HepG2 (cell line): Measurements from ENCODE around the gene INTS7. TPM values are rescaled to one million over a fixed set of nuclear protein-coding genes. Genes with fewer than 3 reads are reported as not detected.
A peak's percentile ranks its signal among the peaks of the same experiment; 100 is the strongest.

Experiments used
- ATAC-seq: fragments of 200-7000 bp; cut with Tn5 transposase; 3 replicates; pipeline ENCODE4 v1.9.1; 2020; ENCODE audit warnings: mild to moderate bottlenecking, moderate library complexity
- BruUV-seq: library from RNA; stranded (reverse); fragments of 400-500 nt; replicated peaks from 2 replicates; lab custom pipeline; 2021; lab: Mats Ljungman, UMichigan
- CTCF ChIA-PET: fragments of 300-600 bp; formaldehyde crosslinking; extraction: SDS; loops from one replicate; lab custom pipeline; 2021; ENCODE audit warnings: low total read pairs, inconsistent platforms, low intra/inter-chr PET ratio; lab: Yijun Ruan, JAX
- POLR2A ChIA-PET: fragments of 350-600 bp; sonication (Branson Sonifier 250); formaldehyde crosslinking; loops from one replicate; lab custom pipeline; 2020; ENCODE audit warnings: antibody characterized with exemption, inconsistent platforms; lab: Yijun Ruan, JAX
- DNase-seq: peaks from one replicate; pipeline ENCODE4 v3.0.0-alpha.2; 2015; ENCODE audit warnings: low spot score
- FAIRE-seq: peaks from 3 replicates; lab custom pipeline; 2011; peaks lifted over from hg19 to GRCh38; lab: Jason Lieb, UNC
- H2AFZ ChIP-seq: one replicate; pipeline ENCODE4 v1.6.1; 2011; ENCODE audit warnings: low read length, inconsistent platforms
- H3K27ac ChIP-seq: fragments of 300-600 bp; 3 replicates; pipeline ENCODE4 v1.8.0; 2011; ENCODE audit warnings: mixed run types, mild to moderate bottlenecking, mixed read lengths, low read length, inconsistent platforms; ENCODE audit not compliant: insufficient read depth; ENCODE audit errors: extremely low read length
- H3K27me3 ChIP-seq, 2 experiments: fragments of 200-600 bp in 1 of 2; 2 replicates in 1 of 2; 3 replicates in 1 of 2; pipeline versions ENCODE4 v1.6.0 to v1.8.0; 2011; ENCODE audit warnings: low read length in 2 of 2, mild to moderate bottlenecking in 2 of 2, moderate library complexity in 2 of 2, inconsistent platforms in 1 of 2; ENCODE audit not compliant: insufficient read depth in 2 of 2, control insufficient read depth in 1 of 2
- H3K36me3 ChIP-seq, 2 experiments: fragments of 200-600 bp in 1 of 2; replicated peaks in 1 of 2; 2 replicates in 1 of 2; 3 replicates in 1 of 2; pipeline versions ENCODE4 v1.5.1 to v1.8.0; 2011; ENCODE audit warnings: low read length in 2 of 2, inconsistent platforms in 1 of 2; ENCODE audit not compliant: insufficient read depth in 2 of 2, control insufficient read depth in 1 of 2
- H3K4me1 ChIP-seq: 2 replicates; pipeline ENCODE4 v1.5.1; 2012; ENCODE audit warnings: low read length, inconsistent platforms; ENCODE audit not compliant: insufficient read depth
- H3K4me2 ChIP-seq: 2 replicates; pipeline ENCODE4 v1.6.0; 2011; ENCODE audit warnings: low read depth, low read length, inconsistent platforms
- H3K4me3 ChIP-seq, 3 experiments: fragments of 200-600 bp in 1 of 3; sonication (generic), shearing (Covaris generic) in 1 of 3; replicated peaks in 1 of 3; 2 replicates each; pipeline ENCODE4 v1.5.1; 2011 to 2016; ENCODE audit warnings: low read length in 3 of 3, inconsistent platforms in 2 of 3, low read depth in 2 of 3, mild to moderate bottlenecking in 2 of 3, control low read depth in 1 of 3, mixed read lengths in 1 of 3; ENCODE audit not compliant: insufficient read depth in 1 of 3
- H3K79me2 ChIP-seq: one replicate; pipeline ENCODE4 v1.6.1; 2011; ENCODE audit warnings: low read length, inconsistent platforms; ENCODE audit not compliant: insufficient read depth
- H3K9ac ChIP-seq: 2 replicates; pipeline ENCODE4 v1.6.0; 2011; ENCODE audit warnings: mild to moderate bottlenecking, low read depth, low read length, inconsistent platforms; ENCODE audit not compliant: insufficient read depth
- H3K9me3 ChIP-seq: 2 replicates; pipeline ENCODE4 v1.5.1; 2012; ENCODE audit warnings: mild to moderate bottlenecking, low read length
- H4K20me1 ChIP-seq: 2 replicates; pipeline ENCODE4 v1.6.0; 2011; ENCODE audit warnings: inconsistent platforms, mild to moderate bottlenecking, low read length, moderate library complexity; ENCODE audit not compliant: insufficient read depth
- BCL6 ChIP-seq: IDR thresholded peaks from 2 replicates; pipeline ENCODE4 v1.6.1; 2016; ENCODE audit warnings: missing genetic modification reagents, missing compliant biosample characterization
- BRCA1 ChIP-seq: sonication (generic); formaldehyde crosslinking; IDR thresholded peaks from 2 replicates; pipeline ENCODE4 v1.4.0; 2020; ENCODE audit warnings: missing genetic modification reagents
- FOXJ3 ChIP-seq: sonication (generic); formaldehyde crosslinking; IDR thresholded peaks from 2 replicates; pipeline ENCODE4 v1.4.0; 2020; ENCODE audit warnings: missing genetic modification reagents, mild to moderate bottlenecking, borderline replicate concordance
- HMGA1 ChIP-seq: sonication (generic); formaldehyde crosslinking; conservative IDR thresholded peaks from 2 replicates; pipeline ENCODE4 v1.4.0; 2020; ENCODE audit warnings: missing genetic modification reagents
- HNF4A ChIP-seq: sonication (generic); formaldehyde crosslinking; IDR thresholded peaks from 2 replicates; pipeline ENCODE4 v1.4.0; 2020; ENCODE audit warnings: missing genetic modification reagents
- KLF6 ChIP-seq: IDR thresholded peaks from 2 replicates; pipeline ENCODE4 v1.8.0; 2016; ENCODE audit warnings: missing biosample characterization, missing genetic modification reagents
- LRRFIP1 ChIP-seq: sonication (generic); formaldehyde crosslinking; conservative IDR thresholded peaks from 2 replicates; pipeline ENCODE4 v1.4.0; 2020; ENCODE audit warnings: missing genetic modification reagents
- SOX6 ChIP-seq, 2 experiments: fragments of 450-650 bp in 1 of 2; sonication (generic) in 1 of 2; formaldehyde crosslinking in 1 of 2; IDR thresholded peaks; 2 replicates each; pipeline versions ENCODE4 v1.4.0 to v1.6.1; 2017 to 2020; ENCODE audit warnings: antibody characterized with exemption in 1 of 2, mild to moderate bottlenecking in 1 of 2, missing genetic modification reagents in 1 of 2
- ZNF263 ChIP-seq: sonication (generic); formaldehyde crosslinking; IDR thresholded peaks from 2 replicates; pipeline ENCODE4 v1.4.0; 2020; ENCODE audit warnings: missing genetic modification reagents
- WGBS: methylation state at CpG from one replicate; pipeline ENCODE4 v1.1.6; 2017; ENCODE audit warnings: low lambda C conversion rate; 5-methylcytosine and 5-hydroxymethylcytosine counted together
- in situ Hi-C: cut with HindIII; loops from 2 replicates; pipeline ENCODE4 v1.10.0; 2017; ENCODE audit warnings: low pct_unique_long_range_greater_than_20kb; ENCODE audit not compliant: extremely low pct_ligation_motif_present
- intact Hi-C: fragments of 100-400 bp; cut with micrococcal nuclease; formaldehyde crosslinking; loops from one replicate; pipeline ENCODE4 v1.10.0; 2022; ENCODE audit not compliant: unreplicated experiment
- polyA plus RNA-seq, 8 experiments: library from polyadenylated mRNA; depleted of rRNA in 3 of 8; stranded (reverse) in 7 of 8; unstranded in 1 of 8; fragments of >200 nt; fragmentation: Illumina TruSeq in 4 of 8; extraction: Trizol in 4 of 8; gene quantifications; 2 replicates each; pipeline versions ENCODE4 v1.2.1 to v1.2.3, GENCODE V29; 2011 to 2016; ENCODE audit warnings: low read depth in 4 of 8, missing spikeins in 1 of 8, mixed read lengths in 1 of 8; ENCODE audit not compliant: insufficient read depth in 1 of 8
- total RNA-seq, 5 experiments: library from RNA; depleted of rRNA; stranded (reverse); fragments of >200 nt; fragmentation: Illumina TruSeq; extraction: Trizol; gene quantifications; 2 replicates each; pipeline ENCODE4 v1.2.3, GENCODE V29; 2016; ENCODE audit warnings: low read depth in 1 of 5

INTS7 gene
- total and polyA plus RNA-seq, 2 of the 13 experiments (the other 11 are each of a cell fraction or from before 2014, with no cell fraction given) = 18.3 to 22.4 TPM

GRCh38 chr1:211903490-211904245 is 131.7 kb downstream of the INTS7 start:
- POLR2A ChIA-PET = interaction anchor here (0.8 kb wide), 1 partner anchor 16 kb away, joined by 3 read pairs; no protein-coding TSS in a partner anchor
- Histone ChIP-seq H3K79me2 (no peaks in the 10 kb centered on the region), H3K4me1 (peaks cover 12% of the 10 kb centered on the region), H3K36me3 (no peaks in the 10 kb centered on the region), H2AFZ (peak overlapping the region; percentile 9), H3K4me3 (no peak overlapping the region)
- BruUV-seq = no TSS peak
- peak; percentile 30 for FAIRE-seq
- no peak for TF ChIP-seq LRRFIP1 (CRISPR knock-in tag)
- no peak for TF ChIP-seq FOXJ3 (CRISPR knock-in tag)
- peak; percentile 59 for TF ChIP-seq HNF4A (CRISPR knock-in tag)
- TF ChIP-seq BRCA1 (CRISPR knock-in tag) = no peak
- TF ChIP-seq HMGA1 (CRISPR knock-in tag) = no peak
- no peak for TF ChIP-seq KLF6
- no peak for TF ChIP-seq SOX6 (IDR thresholded peaks at IDR 0.05)
- TF ChIP-seq SOX6 (CRISPR knock-in tag; IDR thresholded peaks at IDR 0.05) = peak; percentile 19; the same call in 1 of the 2 replicates
- TF ChIP-seq ZNF263 = peak; percentile 83
- TF ChIP-seq BCL6 = 0 out of 2 replicates have a peak, but pooled peaks have one; percentile 7
- TF ChIP-seq, all 625 proteins: peak for 4
- DNase-seq (no peak), ATAC-seq (no peak; the same call in 2 of the 3 replicates)
- no peak overlapping the region for H3K9ac ChIP-seq
- in situ Hi-C loops = no loop called here
- peak overlapping the region; percentile 52; the same call in 1 of the 2 replicates for H3K4me2 ChIP-seq
- no peak overlapping the region for H3K27ac ChIP-seq
- no peaks in the 10 kb centered on the region for H3K27me3 ChIP-seq
- peaks cover 11% of the 10 kb centered on the region; the same call in 1 of the 2 replicates for H3K9me3 ChIP-seq
- H4K20me1 ChIP-seq = no peaks in the 10 kb centered on the region
- CTCF ChIA-PET = no interaction called here
- intact Hi-C loops = no loop called here
- WGBS = 44% methylated on average over 2 of the region's 2 CpGs
